Suppressor macrophage treated with lipopolysaccharide for 4 hours (primary cell): ENCODE results near the gene PCOLCE2.
A peak's percentile ranks its signal among the peaks of the same experiment; 100 is the strongest.
"Not testable (repeated sequence)": the region's sequence is repeated elsewhere in the genome, so short reads cannot be mapped to it uniquely, and the experiment has no call there.

Experiments used
- DNase-seq: peaks from one replicate; pipeline ENCODE4 v3.0.0-alpha.2; 2020

Gene PCOLCE2

GRCh38 chr3:142898346-142899213 lies 9.7 kb upstream of the PCOLCE2 start:
- DNase-seq: no peak

GRCh38 chr3:142897807-142898206 lies 8.9 kb upstream of the PCOLCE2 start:
- no peak for DNase-seq

- DNase-seq: no peak
Observed at GRCh38 chr3:142896996-142897395, 8.1 kb upstream of the PCOLCE2 start.

GRCh38 chr3:142896201-142896755 lies 7.4 kb upstream of the PCOLCE2 start:
- DNase-seq: peak; percentile 15

- no peak for DNase-seq
Observed at GRCh38 chr3:142894493-142894892, 5.6 kb upstream of the PCOLCE2 start.

- no peak for DNase-seq
Observed at GRCh38 chr3:142892714-142893113, 3.8 kb upstream of the PCOLCE2 start.

- no peak for DNase-seq
Observed at GRCh38 chr3:142890592-142890991, 1.7 kb upstream of the PCOLCE2 start.

- DNase-seq: no peak
Observed at GRCh38 chr3:142889212-142890014, 530 bp upstream of the PCOLCE2 start.

- no peak for DNase-seq
Observed at GRCh38 chr3:142888099-142888480, 793 bp downstream of the PCOLCE2 start.

GRCh38 chr3:142886940-142887339 lies 1.9 kb downstream of the PCOLCE2 start:
- peak; percentile 40 for DNase-seq

GRCh38 chr3:142886021-142886420 lies 2.9 kb downstream of the PCOLCE2 start:
- DNase-seq: no peak

GRCh38 chr3:142884531-142884930 lies 4.4 kb downstream of the PCOLCE2 start:
- peak; percentile 38 for DNase-seq

GRCh38 chr3:142883534-142883933 lies 5.3 kb downstream of the PCOLCE2 start:
- not testable (repeated sequence) for DNase-seq

- DNase-seq: no peak
Observed at GRCh38 chr3:142881445-142882224, 7.2 kb downstream of the PCOLCE2 start.

- no peak for DNase-seq
Observed at GRCh38 chr3:142878649-142879300, 10.1 kb downstream of the PCOLCE2 start.

GRCh38 chr3:142876417-142876816 lies 12.5 kb downstream of the PCOLCE2 start:
- DNase-seq: no peak

- peak; percentile 25 for DNase-seq
Observed at GRCh38 chr3:142875583-142876207, 13.2 kb downstream of the PCOLCE2 start.

GRCh38 chr3:142875099-142875498 lies 13.8 kb downstream of the PCOLCE2 start:
- no peak for DNase-seq

- not testable (repeated sequence) for DNase-seq
Observed at GRCh38 chr3:142868382-142868781, 20.5 kb downstream of the PCOLCE2 start.

GRCh38 chr3:142866841-142867631 lies 21.8 kb downstream of the PCOLCE2 start:
- no peak for DNase-seq
